ENCODE data around the gene F2.

Gene F2

DNA sequence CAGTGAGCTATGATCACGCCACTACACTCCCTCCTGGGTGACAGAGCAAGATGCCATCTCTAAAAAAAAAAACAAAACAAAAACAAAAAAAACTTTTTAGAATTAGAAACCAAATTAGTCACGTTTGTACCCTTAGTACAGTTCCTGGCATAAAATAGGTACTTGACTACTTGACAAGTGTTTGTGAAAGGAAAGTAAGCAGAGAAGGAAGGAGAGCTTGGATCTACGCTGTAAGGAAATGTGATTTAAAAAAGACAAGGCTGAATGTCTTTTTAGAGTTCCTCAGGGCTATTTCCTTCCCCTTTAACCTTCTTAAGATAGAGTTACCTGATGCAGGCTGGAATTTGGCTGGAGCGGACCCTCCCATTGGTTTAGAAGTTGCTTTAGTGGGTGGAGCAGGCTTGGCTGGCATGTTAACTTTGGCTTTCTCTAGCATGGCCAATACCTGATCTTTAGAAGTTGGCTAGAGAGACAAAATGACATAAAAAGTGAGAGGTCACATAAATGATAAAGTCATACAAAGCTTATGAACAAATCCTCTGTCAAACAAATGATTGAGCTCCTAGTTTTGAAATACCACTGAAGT lies 50.7 kb downstream of the F2 start:
- H3K4me3 ChIP-seq (IDR thresholded peaks at IDR 0.05; ENCODE audit: insufficient read depth, low read depth, low read length): no peak overlapping the region
- H2AFZ ChIP-seq (ENCODE audit: low read depth): no peak overlapping the region
- H4K20me1 ChIP-seq (ENCODE audit: insufficient read depth): no peaks in the 10 kb centered on the region
- H3K27ac ChIP-seq: no peak overlapping the region
- no peaks in the 10 kb centered on the region for H3K27me3 ChIP-seq (ENCODE audit: insufficient read depth, low read depth)
- no peaks in the 10 kb centered on the region for H3K4me1 ChIP-seq (ENCODE audit: low read depth, poor library complexity, severe bottlenecking)
- H3K4me2 ChIP-seq: no peak overlapping the region
- TF ChIP-seq, protein P1, sequence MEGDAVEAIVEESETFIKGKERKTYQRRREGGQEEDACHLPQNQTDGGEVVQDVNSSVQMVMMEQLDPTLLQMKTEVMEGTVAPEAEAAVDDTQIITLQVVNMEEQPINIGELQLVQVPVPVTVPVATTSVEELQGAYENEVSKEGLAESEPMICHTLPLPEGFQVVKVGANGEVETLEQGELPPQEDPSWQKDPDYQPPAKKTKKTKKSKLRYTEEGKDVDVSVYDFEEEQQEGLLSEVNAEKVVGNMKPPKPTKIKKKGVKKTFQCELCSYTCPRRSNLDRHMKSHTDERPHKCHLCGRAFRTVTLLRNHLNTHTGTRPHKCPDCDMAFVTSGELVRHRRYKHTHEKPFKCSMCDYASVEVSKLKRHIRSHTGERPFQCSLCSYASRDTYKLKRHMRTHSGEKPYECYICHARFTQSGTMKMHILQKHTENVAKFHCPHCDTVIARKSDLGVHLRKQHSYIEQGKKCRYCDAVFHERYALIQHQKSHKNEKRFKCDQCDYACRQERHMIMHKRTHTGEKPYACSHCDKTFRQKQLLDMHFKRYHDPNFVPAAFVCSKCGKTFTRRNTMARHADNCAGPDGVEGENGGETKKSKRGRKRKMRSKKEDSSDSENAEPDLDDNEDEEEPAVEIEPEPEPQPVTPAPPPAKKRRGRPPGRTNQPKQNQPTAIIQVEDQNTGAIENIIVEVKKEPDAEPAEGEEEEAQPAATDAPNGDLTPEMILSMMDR (conservative IDR thresholded peaks at IDR 0.05; ENCODE audit: low read depth, low read length): no peak
- H3K79me2 ChIP-seq (ENCODE audit: insufficient read depth, low read depth): no peaks in the 10 kb centered on the region
- no peaks in the 10 kb centered on the region; the same call in 1 of the 2 replicates for H3K36me3 ChIP-seq (ENCODE audit: insufficient read depth)
- H3K9ac ChIP-seq: no peak overlapping the region

DNA sequence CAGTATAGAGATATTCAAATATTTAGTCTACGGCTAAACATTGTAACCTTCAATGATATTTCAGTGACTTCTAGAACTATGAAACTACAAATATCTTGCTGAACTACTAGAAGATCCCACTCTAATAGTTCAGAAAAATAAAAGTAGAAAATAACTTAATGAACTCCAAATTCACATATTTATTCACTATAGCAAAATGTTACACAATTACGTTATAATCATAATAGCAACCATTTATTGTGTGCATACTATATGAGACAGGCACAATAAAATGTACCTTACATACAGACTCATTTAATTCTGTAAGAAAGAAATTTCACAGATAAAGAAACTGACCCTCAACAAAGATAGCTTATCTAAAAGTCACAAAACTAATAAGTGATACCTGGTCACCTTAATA lies 57.9 kb downstream of the F2 start:
- Histone ChIP-seq H3K4me1 (ENCODE audit: low read depth, poor library complexity, severe bottlenecking) (no peaks in the 10 kb centered on the region), H3K4me3 (IDR thresholded peaks at IDR 0.05; ENCODE audit: insufficient read depth, low read depth, low read length) (no peak overlapping the region), H3K4me2 (no peak overlapping the region), H3K27ac (no peak overlapping the region), H3K27me3 (ENCODE audit: insufficient read depth, low read depth) (no peaks in the 10 kb centered on the region), H4K20me1 (ENCODE audit: insufficient read depth) (no peaks in the 10 kb centered on the region), H3K79me2 (ENCODE audit: insufficient read depth, low read depth) (no peaks in the 10 kb centered on the region), H2AFZ (ENCODE audit: low read depth) (no peak overlapping the region), H3K36me3 (ENCODE audit: insufficient read depth) (peaks cover 14% of the 10 kb centered on the region; the same call in 1 of the 2 replicates), H3K9ac (no peak overlapping the region)
- TF ChIP-seq, protein P1 (conservative IDR thresholded peaks at IDR 0.05; ENCODE audit: low read depth, low read length): no peak

GRCh38 chr11:46778416-46778815 lies 59.4 kb downstream of the F2 start:
- no peaks in the 10 kb centered on the region for H3K4me1 ChIP-seq (ENCODE audit: low read depth, poor library complexity, severe bottlenecking)
- no peaks in the 10 kb centered on the region for H3K79me2 ChIP-seq (ENCODE audit: insufficient read depth, low read depth)
- no peak overlapping the region for H2AFZ ChIP-seq (ENCODE audit: low read depth)
- H3K9ac ChIP-seq: no peak overlapping the region
- H3K27ac ChIP-seq: no peak overlapping the region
- H4K20me1 ChIP-seq (ENCODE audit: insufficient read depth): no peaks in the 10 kb centered on the region
- H3K36me3 ChIP-seq (ENCODE audit: insufficient read depth): peaks cover 21% of the 10 kb centered on the region; the same call in 1 of the 2 replicates
- TF ChIP-seq, protein P1 (conservative IDR thresholded peaks at IDR 0.05; ENCODE audit: low read depth, low read length): no peak
- H3K4me3 ChIP-seq (IDR thresholded peaks at IDR 0.05; ENCODE audit: insufficient read depth, low read depth, low read length): no peak overlapping the region
- H3K4me2 ChIP-seq: no peak overlapping the region
- H3K27me3 ChIP-seq (ENCODE audit: insufficient read depth, low read depth): no peaks in the 10 kb centered on the region
